Activated CD4-positive, alpha-beta memory T cell treated with anti-CD3 and anti-CD28 coated beads, Interleukin-2, amount 10 ng/mL, durations not matched to agents 7 days and 5 days (primary cell): Measurements from ENCODE around the gene FES. TPM values are rescaled to one million over a fixed set of nuclear protein-coding genes. Genes with fewer than 3 reads are reported as not detected.
"Not testable (repeated sequence)": the region's sequence is repeated elsewhere in the genome, so short reads cannot be mapped to it uniquely, and the experiment has no call there.

Experiments used
- CTCF ChIA-PET: fragments of 350-600 bp; sonication (Branson Sonifier 250); formaldehyde crosslinking; loops from one replicate; lab custom pipeline; 2021; ENCODE audit warnings: antibody characterized with exemption, inconsistent platforms; lab: Charles Lee
- POLR2A ChIA-PET: fragments of 350-600 bp; sonication (Branson Sonifier 250); formaldehyde crosslinking; loops from one replicate; lab custom pipeline; 2021; ENCODE audit warnings: antibody characterized with exemption; lab: Charles Lee
- DNase-seq: peaks from one replicate; pipeline ENCODE4 v3.0.0-alpha.2; 2020
- H3K27ac Mint-ChIP-seq: one replicate; pipeline ENCODE4 v1.8.0; 2021; ENCODE audit warnings: mild to moderate bottlenecking, mixed read lengths
- H3K27me3 Mint-ChIP-seq: one replicate; pipeline ENCODE4 v1.8.0; 2021; ENCODE audit warnings: mixed read lengths
- H3K36me3 Mint-ChIP-seq: one replicate; pipeline ENCODE4 v1.8.0; 2021; ENCODE audit warnings: low read depth, mixed read lengths
- H3K4me1 Mint-ChIP-seq: one replicate; pipeline ENCODE4 v1.8.0; 2021; ENCODE audit warnings: mixed read lengths
- H3K4me3 Mint-ChIP-seq: one replicate; pipeline ENCODE4 v1.8.0; 2021; ENCODE audit warnings: mild to moderate bottlenecking, mixed read lengths
- H3K9me3 Mint-ChIP-seq: one replicate; pipeline ENCODE4 v1.8.0; 2021; ENCODE audit warnings: mixed read lengths
- total RNA-seq, 2 experiments: library from RNA; stranded (reverse); gene quantifications; one replicate each; pipeline ENCODE4 v1.2.3, GENCODE V29; 2021

The FES gene
- total RNA-seq, 2 experiments from 2014 or later: 31.2 to 32.4 TPM

DNA sequence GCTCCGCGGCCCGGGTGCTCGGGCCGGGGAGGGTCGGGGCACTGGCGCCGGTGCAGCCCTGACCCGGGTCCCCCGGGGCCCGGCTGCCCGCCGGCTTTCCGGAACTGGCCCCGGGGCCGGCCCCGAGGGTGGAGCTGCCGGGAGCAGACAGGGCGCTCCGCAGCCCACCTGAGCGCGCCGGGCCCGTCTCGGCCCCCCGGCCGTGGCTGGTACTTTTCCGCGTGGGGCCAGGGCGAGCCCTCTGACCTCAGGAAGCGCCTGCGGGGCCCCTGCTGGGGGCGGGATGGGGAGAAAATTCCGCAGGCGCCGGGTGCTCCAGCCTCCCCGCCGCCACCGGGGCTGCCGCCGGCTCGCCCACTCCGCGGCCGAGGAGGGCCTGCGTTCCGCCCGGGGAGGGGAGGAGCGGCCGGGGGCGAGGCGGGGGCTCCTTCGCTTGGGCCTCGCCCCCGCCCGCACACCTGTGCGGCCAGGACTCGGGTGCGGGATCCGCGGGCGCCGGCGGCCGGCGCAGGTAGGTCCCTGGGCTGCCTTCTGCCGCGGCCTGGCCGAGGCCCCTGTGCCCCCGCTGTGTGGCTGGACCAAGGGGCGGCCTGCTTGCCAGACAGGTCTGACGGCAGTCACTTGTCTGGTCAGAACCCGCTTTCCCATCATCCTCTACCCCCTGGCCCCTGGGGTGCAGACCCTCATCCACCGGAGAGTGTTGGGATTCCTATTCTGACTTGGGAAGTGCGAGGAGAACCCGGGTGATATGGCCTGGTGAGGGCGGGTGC, 12.4 kb upstream of the FES start:
- Mint-ChIP-seq H3K4me3 (peak overlapping the region; percentile 93), H3K27me3 (no peaks in the 10 kb centered on the region), H3K27ac (peak overlapping the region; percentile 93), H3K4me1 (peaks cover 71% of the 10 kb centered on the region), H3K9me3 (no peaks in the 10 kb centered on the region), H3K36me3 (peaks cover 59% of the 10 kb centered on the region)
- DNase-seq: no peak
- ChIA-PET CTCF (interaction anchor here (1.3 to 2.3 kb wide), 6 partner anchors 14 to 64 kb away, joined by 3 to 14 read pairs (median 5); partner anchors contain the start of gene HDDC3), POLR2A (interaction anchor here (1.0 to 5.9 kb wide), 25 partner anchors 11 to 642 kb away, joined by 3 to 93 read pairs (median 6); partner anchors contain the start of genes BLM, FES, HDDC3 and MAN2A2)

DNA sequence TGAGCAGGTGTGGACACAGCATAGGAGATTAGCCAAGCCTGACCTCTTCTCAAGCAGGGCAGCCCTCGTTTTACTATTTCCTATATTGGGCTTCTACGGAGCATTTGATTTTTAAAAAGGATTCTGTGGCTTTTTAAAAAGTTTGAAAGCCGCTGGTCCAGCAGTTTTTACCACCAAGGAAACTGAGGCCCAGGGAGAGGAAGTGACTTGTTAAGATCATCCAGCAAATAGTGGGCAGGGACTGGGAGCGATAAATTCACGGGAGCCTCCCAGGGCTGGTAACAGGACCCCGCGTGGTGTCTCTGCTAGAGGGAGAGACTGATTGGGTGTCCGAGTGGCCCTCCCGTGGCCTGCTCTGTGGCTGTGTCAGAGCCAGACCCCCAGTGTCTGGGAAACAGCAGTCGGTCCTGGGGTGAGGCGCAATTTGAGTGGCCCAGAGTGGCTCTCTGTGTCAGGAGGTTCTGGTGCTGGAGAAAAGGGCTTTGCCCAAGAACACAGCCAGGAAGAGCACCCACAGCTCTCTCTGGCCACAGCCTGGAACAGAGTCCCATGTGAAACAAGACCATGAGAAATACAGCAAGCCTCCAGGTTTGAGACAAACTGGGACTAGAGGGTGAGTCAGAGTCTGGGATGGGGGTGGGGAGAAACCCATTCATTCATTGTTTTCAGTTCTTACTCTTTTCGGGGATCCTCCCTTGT, 11.7 kb upstream of the FES start:
- H3K4me3 Mint-ChIP-seq: peak overlapping the region; percentile 93
- peaks cover 73% of the 10 kb centered on the region for H3K4me1 Mint-ChIP-seq
- H3K27me3 Mint-ChIP-seq: no peaks in the 10 kb centered on the region
- no peaks in the 10 kb centered on the region for H3K9me3 Mint-ChIP-seq
- peaks cover 67% of the 10 kb centered on the region for H3K36me3 Mint-ChIP-seq
- CTCF ChIA-PET: interaction anchor here (1.1 to 2.0 kb wide), 3 partner anchors 13 to 90 kb away, joined by 3 to 8 read pairs (median 4); no protein-coding TSS in a partner anchor
- DNase-seq: peak; percentile 44
- POLR2A ChIA-PET: interaction anchor here (0.7 to 4.0 kb wide), 12 partner anchors 9 to 223 kb away, joined by 3 to 56 read pairs (median 12); partner anchors contain the start of genes BLM, FES and HDDC3
- peak overlapping the region; percentile 93 for H3K27ac Mint-ChIP-seq

DNA sequence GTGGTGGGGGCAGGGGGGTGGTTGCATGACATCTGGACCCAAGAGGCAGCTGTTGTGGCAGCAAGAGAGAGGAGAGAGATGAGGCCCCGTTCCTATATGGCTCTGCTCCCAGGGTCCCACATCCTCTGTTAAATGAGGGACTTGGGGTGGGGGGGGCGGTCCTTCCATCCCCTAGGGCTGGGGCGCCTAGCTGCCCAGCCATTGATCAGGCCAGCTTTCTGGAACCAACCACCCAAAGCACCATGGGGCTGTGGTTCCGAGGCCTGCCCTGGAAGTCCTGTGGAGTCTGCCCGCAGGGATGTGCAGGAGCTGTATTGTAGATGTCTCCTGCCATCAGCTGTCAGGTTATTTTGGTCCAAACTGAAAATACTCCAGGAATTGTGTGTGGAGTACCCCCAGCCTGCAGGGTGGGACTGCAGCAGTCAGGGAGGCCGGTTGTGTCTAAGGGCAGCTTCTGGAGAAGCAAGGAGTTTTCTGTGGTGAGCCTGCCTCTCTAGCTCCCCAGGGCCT, 10.8 kb upstream of the FES start:
- Mint-ChIP-seq H3K27me3 (no peaks in the 10 kb centered on the region), H3K27ac (peak overlapping the region; percentile 93), H3K9me3 (no peaks in the 10 kb centered on the region), H3K4me3 (peak overlapping the region; percentile 93), H3K4me1 (peaks cover 72% of the 10 kb centered on the region), H3K36me3 (peaks cover 76% of the 10 kb centered on the region)
- no peak for DNase-seq
- ChIA-PET CTCF (interaction anchor here (0.5 to 2.0 kb wide), 7 partner anchors 12 to 175 kb away, joined by 3 to 8 read pairs (median 4); partner anchors contain the start of gene MAN2A2), POLR2A (interaction anchor here (0.7 to 4.0 kb wide), 21 partner anchors 8 to 334 kb away, joined by 3 to 56 read pairs (median 5); partner anchors contain the start of genes BLM, FES, HDDC3 and MAN2A2)

DNA sequence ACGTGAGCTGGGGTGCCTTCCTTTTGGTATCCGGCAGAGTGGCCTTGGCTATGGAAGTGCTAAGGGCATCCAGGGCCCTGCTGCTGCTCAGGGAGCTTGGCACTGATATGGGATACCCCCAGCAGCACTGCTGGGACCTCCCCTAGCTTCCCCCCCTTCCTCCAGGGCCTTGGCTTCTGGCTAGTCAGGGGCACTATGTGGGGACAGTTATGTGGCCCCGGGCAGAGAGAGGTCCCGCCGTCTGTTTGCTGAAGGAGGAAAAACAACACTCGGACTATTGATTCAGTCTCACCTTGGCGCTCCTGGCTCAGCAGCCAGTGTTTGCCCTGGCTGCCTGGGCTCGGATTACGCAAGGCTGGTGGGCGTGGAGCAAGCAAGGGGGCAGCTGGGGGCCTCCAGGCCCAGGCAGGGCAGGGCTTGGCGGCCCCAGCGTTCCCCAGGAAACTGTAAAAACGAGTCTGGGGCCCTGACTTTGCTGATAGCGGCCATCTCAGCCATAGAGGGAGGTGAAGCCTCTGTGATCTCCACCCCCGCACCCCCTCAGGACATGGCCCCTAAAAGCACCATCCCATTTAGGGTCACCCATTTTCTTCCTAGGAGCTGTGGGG, 10.2 kb upstream of the FES start:
- Mint-ChIP-seq H3K27ac (peak overlapping the region; percentile 93), H3K9me3 (no peaks in the 10 kb centered on the region), H3K27me3 (no peaks in the 10 kb centered on the region), H3K36me3 (peaks cover 81% of the 10 kb centered on the region), H3K4me3 (peak overlapping the region; percentile 93), H3K4me1 (peaks cover 71% of the 10 kb centered on the region)
- CTCF ChIA-PET: interaction anchor here (1.1 to 2.0 kb wide), 4 partner anchors 11 to 91 kb away, joined by 3 to 8 read pairs (median 4); partner anchors contain the start of gene MAN2A2
- POLR2A ChIA-PET: interaction anchor here (0.8 to 4.0 kb wide), 19 partner anchors 8 to 226 kb away, joined by 3 to 56 read pairs (median 5); partner anchors contain the start of genes BLM, FES and MAN2A2
- DNase-seq: no peak

DNA sequence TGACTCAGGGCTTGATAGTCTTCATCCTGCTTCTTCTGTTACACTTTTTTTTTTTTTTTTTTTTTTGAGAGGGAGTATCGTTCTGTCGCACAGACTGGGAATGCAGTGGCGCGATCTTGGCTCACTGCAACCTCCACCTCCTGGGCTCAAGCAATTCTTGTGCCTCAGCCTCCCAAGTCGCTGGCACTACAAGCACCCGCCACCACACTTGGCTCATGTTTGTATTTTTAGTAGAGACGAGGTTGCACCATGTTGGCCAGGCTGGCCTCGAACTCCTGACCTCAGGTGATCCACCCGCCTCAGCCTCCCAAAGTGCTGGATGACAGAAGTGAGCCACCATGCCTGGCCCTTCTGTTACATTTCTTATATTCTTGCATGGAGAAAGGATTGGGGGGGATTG, 9.3 kb upstream of the FES start:
- not testable (repeated sequence) for H3K9me3 Mint-ChIP-seq, DNase-seq, H3K27me3 Mint-ChIP-seq
- POLR2A ChIA-PET: interaction anchor here (1.0 to 4.0 kb wide), 10 partner anchors 10 to 175 kb away, joined by 3 to 56 read pairs (median 12); partner anchors contain the start of gene FES
- CTCF ChIA-PET: interaction anchor here (2.0 kb wide), 1 partner anchor 10 kb away, joined by 8 read pairs; no protein-coding TSS in a partner anchor
- H3K36me3 Mint-ChIP-seq: peaks cover 90% of the 10 kb centered on the region
- H3K4me1 Mint-ChIP-seq: peaks cover 69% of the 10 kb centered on the region
- H3K27ac Mint-ChIP-seq: peak overlapping the region; percentile 67
- H3K4me3 Mint-ChIP-seq: peak overlapping the region; percentile 56

DNA sequence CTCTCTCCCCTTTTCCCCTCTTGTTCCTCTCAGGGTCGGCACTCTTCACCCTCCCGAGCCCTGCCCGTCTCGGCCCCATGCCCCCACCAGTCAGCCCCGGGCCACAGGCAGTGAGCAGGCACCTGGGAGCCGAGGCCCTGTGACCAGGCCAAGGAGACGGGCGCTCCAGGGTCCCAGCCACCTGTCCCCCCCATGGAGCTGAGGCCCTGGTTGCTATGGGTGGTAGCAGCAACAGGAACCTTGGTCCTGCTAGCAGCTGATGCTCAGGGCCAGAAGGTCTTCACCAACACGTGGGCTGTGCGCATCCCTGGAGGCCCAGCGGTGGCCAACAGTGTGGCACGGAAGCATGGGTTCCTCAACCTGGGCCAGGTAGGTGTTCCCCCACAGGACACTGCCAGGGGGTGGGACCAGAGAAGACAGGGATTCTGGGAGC, 8.7 kb upstream of the FES start:
- no peak for DNase-seq
- H3K36me3 Mint-ChIP-seq: peaks cover 88% of the 10 kb centered on the region
- no peaks in the 10 kb centered on the region for H3K9me3 Mint-ChIP-seq
- H3K4me3 Mint-ChIP-seq: peak overlapping the region; percentile 56
- H3K27me3 Mint-ChIP-seq: no peaks in the 10 kb centered on the region
- H3K27ac Mint-ChIP-seq: peak overlapping the region; percentile 67
- ChIA-PET CTCF (no interaction called here), POLR2A (interaction anchor here (1.2 to 4.0 kb wide), 5 partner anchors 10 to 158 kb away, joined by 3 to 27 read pairs (median 5); no protein-coding TSS in a partner anchor)
- peaks cover 63% of the 10 kb centered on the region for H3K4me1 Mint-ChIP-seq

DNA sequence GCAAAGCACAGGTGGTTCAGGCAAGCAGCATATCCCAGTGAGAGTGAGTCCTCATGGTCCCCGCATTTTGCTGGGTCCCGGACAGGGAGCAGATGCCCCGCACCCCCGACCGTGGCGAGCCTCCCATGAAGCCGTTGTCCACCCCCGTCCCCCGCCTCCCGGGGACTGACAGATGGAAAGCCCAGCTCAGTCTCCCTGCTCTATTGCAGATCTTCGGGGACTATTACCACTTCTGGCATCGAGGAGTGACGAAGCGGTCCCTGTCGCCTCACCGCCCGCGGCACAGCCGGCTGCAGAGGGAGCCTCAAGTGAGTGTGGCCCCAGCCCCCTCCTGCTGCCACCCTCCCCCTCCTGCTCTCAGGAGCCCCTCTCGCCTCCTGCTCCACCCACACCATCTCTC, 8.3 kb upstream of the FES start:
- H3K4me1 Mint-ChIP-seq: peaks cover 59% of the 10 kb centered on the region
- H3K9me3 Mint-ChIP-seq: no peaks in the 10 kb centered on the region
- no peak for DNase-seq
- H3K27ac Mint-ChIP-seq: peak overlapping the region; percentile 67
- peak overlapping the region; percentile 56 for H3K4me3 Mint-ChIP-seq
- H3K36me3 Mint-ChIP-seq: peaks cover 88% of the 10 kb centered on the region
- H3K27me3 Mint-ChIP-seq: no peaks in the 10 kb centered on the region
- ChIA-PET CTCF (no interaction called here), POLR2A (interaction anchor here (0.7 to 4.0 kb wide), 6 partner anchors 9 to 158 kb away, joined by 3 to 27 read pairs (median 4); no protein-coding TSS in a partner anchor)

DNA sequence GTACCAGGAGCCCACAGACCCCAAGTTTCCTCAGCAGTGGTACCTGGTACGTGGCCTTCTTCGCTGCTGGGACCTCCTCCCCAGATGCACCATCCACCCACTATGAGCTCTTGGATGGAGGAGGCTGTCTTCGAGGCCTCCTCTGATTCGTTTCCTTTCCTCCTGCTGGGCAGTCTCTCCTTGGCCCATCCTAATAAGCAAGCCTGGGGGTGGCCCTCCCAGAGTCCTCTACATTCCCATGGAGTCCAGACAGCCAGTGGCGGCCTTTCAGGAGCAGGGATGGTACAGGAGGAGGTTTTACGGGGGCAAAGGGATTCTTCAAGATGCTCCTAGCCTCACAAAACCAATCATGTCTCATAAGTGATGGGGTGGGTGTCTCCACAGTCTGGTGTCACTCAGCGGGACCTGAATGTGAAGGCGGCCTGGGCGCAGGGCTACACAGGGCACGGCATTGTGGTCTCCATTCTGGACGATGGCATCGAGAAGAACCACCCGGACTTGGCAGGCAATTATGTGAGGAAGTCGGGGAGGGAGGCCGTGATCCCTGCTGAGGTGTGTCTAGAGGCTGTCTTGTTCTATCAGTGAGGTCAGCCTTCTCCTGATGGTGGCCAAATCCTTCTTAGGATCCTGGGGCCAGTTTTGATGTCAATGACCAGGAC, 7.7 kb upstream of the FES start:
- H3K4me1 Mint-ChIP-seq: peaks cover 64% of the 10 kb centered on the region
- H3K9me3 Mint-ChIP-seq: no peaks in the 10 kb centered on the region
- POLR2A ChIA-PET: interaction anchor here (0.7 to 1.8 kb wide), 4 partner anchors 9 to 159 kb away, joined by 3 to 7 read pairs (median 4); no protein-coding TSS in a partner anchor
- CTCF ChIA-PET: no interaction called here
- DNase-seq: no peak
- H3K4me3 Mint-ChIP-seq: peak overlapping the region; percentile 46
- no peaks in the 10 kb centered on the region for H3K27me3 Mint-ChIP-seq
- H3K36me3 Mint-ChIP-seq: peaks cover 91% of the 10 kb centered on the region
- H3K27ac Mint-ChIP-seq: peak overlapping the region; percentile 67

DNA sequence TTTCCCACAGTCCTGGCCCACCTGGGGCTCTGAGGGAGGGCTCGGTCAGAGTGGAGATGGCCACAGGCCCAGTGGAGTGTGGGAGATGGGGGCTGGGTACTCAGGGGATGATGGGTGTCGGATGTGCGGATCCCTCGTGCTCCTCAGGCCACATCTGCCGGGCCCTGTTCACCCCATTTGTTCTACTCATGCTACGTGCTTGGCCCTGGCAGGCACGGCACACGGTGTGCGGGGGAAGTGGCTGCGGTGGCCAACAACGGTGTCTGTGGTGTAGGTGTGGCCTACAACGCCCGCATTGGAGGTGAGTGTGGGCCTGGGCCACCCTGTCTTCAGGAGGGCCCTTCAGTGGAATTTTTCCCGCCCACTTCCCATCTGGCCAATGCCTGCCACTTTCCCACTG, 7.0 kb upstream of the FES start:
- no peaks in the 10 kb centered on the region for H3K9me3 Mint-ChIP-seq
- peaks cover 92% of the 10 kb centered on the region for H3K36me3 Mint-ChIP-seq
- CTCF ChIA-PET: no interaction called here
- no peaks in the 10 kb centered on the region for H3K27me3 Mint-ChIP-seq
- H3K4me3 Mint-ChIP-seq: peak overlapping the region; percentile 17
- peak overlapping the region; percentile 67 for H3K27ac Mint-ChIP-seq
- peaks cover 70% of the 10 kb centered on the region for H3K4me1 Mint-ChIP-seq
- no peak for DNase-seq
- POLR2A ChIA-PET: no interaction called here

DNA sequence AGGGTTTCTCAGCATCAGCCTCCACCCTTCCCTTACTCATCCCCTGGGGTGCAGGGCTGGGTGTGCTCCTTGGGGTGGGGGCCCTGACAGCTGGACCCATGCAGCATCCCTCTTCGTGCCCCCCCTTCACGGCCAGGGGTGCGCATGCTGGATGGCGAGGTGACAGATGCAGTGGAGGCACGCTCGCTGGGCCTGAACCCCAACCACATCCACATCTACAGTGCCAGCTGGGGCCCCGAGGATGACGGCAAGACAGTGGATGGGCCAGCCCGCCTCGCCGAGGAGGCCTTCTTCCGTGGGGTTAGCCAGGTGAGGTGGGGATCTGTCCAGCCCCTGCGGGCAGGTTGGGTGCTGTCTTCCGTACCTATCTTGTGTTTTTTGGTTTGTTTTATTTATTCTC, 6.3 kb upstream of the FES start:
- Mint-ChIP-seq H3K4me3 (no peak overlapping the region), H3K4me1 (peaks cover 72% of the 10 kb centered on the region), H3K36me3 (peaks cover 90% of the 10 kb centered on the region), H3K27me3 (no peaks in the 10 kb centered on the region), H3K9me3 (no peaks in the 10 kb centered on the region), H3K27ac (peak overlapping the region; percentile 67)
- CTCF ChIA-PET: no interaction called here
- POLR2A ChIA-PET: interaction anchor here (0.9 kb wide), 1 partner anchor 64 kb away, joined by 3 read pairs; no protein-coding TSS in a partner anchor
- no peak for DNase-seq

DNA sequence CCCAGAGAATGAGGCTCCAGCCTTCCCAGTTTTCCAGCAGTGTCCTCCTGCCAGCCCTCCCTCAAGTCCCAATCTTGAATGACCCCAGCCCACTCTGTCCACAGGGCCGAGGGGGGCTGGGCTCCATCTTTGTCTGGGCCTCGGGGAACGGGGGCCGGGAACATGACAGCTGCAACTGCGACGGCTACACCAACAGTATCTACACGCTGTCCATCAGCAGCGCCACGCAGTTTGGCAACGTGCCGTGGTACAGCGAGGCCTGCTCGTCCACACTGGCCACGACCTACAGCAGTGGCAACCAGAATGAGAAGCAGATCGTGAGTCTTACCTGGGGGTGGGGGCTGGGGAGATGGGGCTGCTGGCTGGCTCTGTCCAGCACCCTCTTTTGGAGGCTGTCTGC, 5.6 kb upstream of the FES start:
- ChIA-PET POLR2A (interaction anchor here (0.9 to 1.1 kb wide), 2 partner anchors 28 to 65 kb away, joined by 3 read pairs; no protein-coding TSS in a partner anchor), CTCF (no interaction called here)
- Mint-ChIP-seq H3K36me3 (peaks cover 85% of the 10 kb centered on the region), H3K9me3 (no peaks in the 10 kb centered on the region), H3K27me3 (no peaks in the 10 kb centered on the region), H3K4me3 (no peak overlapping the region), H3K4me1 (peaks cover 75% of the 10 kb centered on the region), H3K27ac (peak overlapping the region; percentile 49)
- no peak for DNase-seq
